NB4 (cell line): Measurements from ENCODE around the gene SPAG8.

Source experiments
- DNase-seq: peaks from one replicate; pipeline ENCODE4 v3.0.0; 2010; ENCODE audit warnings: low read depth
- H3K4me3 ChIP-seq: one replicate; pipeline ENCODE4 v1.5.1; 2011; ENCODE audit warnings: mild to moderate bottlenecking, low read depth, low read length, moderate library complexity
- CTCF ChIP-seq: IDR thresholded peaks from one replicate; pipeline ENCODE4 v1.5.1; 2012; ENCODE audit warnings: low read depth, low read length
- MAX ChIP-seq: IDR thresholded peaks from 2 replicates; pipeline ENCODE4 v1.6.1; 2011; ENCODE audit warnings: low read depth, low read length
- MYC ChIP-seq: IDR thresholded peaks from 2 replicates; pipeline ENCODE4 v1.6.1; 2011; ENCODE audit warnings: low read depth, low read length
- POLR2A ChIP-seq: IDR thresholded peaks from 2 replicates; pipeline ENCODE4 v1.6.1; 2011; ENCODE audit warnings: mild to moderate bottlenecking; ENCODE audit not compliant: insufficient read length; ENCODE audit errors: extremely low read depth

Gene SPAG8

GRCh38 chr9:35792024-35792813, 19.8 kb downstream of the SPAG8 start:
- H3K4me3 ChIP-seq: no peak overlapping the region
- no peak for TF ChIP-seq MYC
- no peak for TF ChIP-seq MAX
- TF ChIP-seq POLR2A: no peak
- no peak for TF ChIP-seq CTCF
- DNase-seq: no peak

GRCh38 chr9:35791297-35791921, 20.7 kb downstream of the SPAG8 start, which contains the start of gene NPR2:
Gene NPR2, plus strand, starts transcription at chr9:35791591. Its CDS starts 818 bp downstream, at chr9:35792409.
- TF ChIP-seq MAX: no peak
- no peak for TF ChIP-seq CTCF
- TF ChIP-seq MYC: no peak
- TF ChIP-seq POLR2A: no peak
- H3K4me3 ChIP-seq: no peak within 1 kb of the TSS
- no peak for DNase-seq

GRCh38 chr9:35790385-35791296, 21.4 kb downstream of the SPAG8 start:
- H3K4me3 ChIP-seq: no peak overlapping the region
- TF ChIP-seq POLR2A (no peak), CTCF (peak; percentile 58)
- DNase-seq: peak; percentile 63

GRCh38 chr9:35790025-35790384, 22.1 kb downstream of the SPAG8 start:
- DNase-seq: no peak
- TF ChIP-seq MAX (no peak), MYC (no peak), POLR2A (no peak), CTCF (no peak)
- no peak overlapping the region for H3K4me3 ChIP-seq

GRCh38 chr9:35789541-35789940, 22.5 kb downstream of the SPAG8 start:
- no peak for TF ChIP-seq POLR2A
- no peak for TF ChIP-seq MAX
- TF ChIP-seq CTCF: no peak
- TF ChIP-seq MYC: no peak
- DNase-seq: no peak
- no peak overlapping the region for H3K4me3 ChIP-seq
